NK-92 (cell line): ENCODE results near the gene EIF2S3B.

Source experiments
- DNase-seq: peaks from one replicate; lab custom pipeline; 2025; ENCODE audit not compliant: unreplicated experiment; lab: John Stamatoyannopoulos, UW

EIF2S3B gene

GRCh38 chr12:10554228-10554755 lies 48.6 kb downstream of the EIF2S3B start:
- no peak for DNase-seq

- no peak for DNase-seq
Measured at GRCh38 chr12:10554756-10555481, 49.2 kb downstream of the EIF2S3B start.

GRCh38 chr12:10557329-10557728 lies 51.6 kb downstream of the EIF2S3B start:
- DNase-seq: no peak

GRCh38 chr12:10557766-10558165 lies 52.1 kb downstream of the EIF2S3B start:
- no peak for DNase-seq
